ENCODE results near the gene HRH2.

GRCh38 chr5:175751369-175751768 lies 93.5 kb downstream of the HRH2 start:
- TF ChIP-seq CTCF (IDR thresholded peaks at IDR 0.05; ENCODE audit: low read depth, low read length) (no peak), EZH2phosphoT487 (IDR thresholded peaks at IDR 0.05; ENCODE audit: low read depth) (no peak)
